ENCODE measurements around the gene TAS2R40.
"Not testable (repeated sequence)": the region's sequence is repeated elsewhere in the genome, so short reads cannot be mapped to it uniquely, and the experiment has no call there.

Gene TAS2R40

DNA sequence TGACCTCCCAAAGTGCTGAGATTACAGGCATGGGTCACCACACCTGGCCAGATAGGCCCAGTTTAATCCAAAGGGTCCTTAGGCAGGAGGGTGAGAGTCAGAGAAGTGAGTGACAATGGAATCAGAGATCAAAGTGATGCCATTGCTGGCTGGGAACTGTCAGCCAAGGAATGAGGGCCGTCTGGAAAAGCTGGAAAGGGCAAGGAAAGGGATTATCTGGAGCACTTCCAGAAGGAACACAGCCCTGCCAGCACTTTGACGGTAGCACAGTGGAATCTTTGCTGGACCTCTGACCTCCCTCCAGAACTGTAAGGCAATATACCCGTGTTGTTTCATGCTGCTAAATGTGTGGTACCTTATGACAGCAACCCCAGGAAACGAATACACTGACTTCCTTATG, 11.3 kb upstream of the TAS2R40 start:
- no peak overlapping the region for H3K27ac ChIP-seq (ENCODE audit: low read depth, low read length)

DNA sequence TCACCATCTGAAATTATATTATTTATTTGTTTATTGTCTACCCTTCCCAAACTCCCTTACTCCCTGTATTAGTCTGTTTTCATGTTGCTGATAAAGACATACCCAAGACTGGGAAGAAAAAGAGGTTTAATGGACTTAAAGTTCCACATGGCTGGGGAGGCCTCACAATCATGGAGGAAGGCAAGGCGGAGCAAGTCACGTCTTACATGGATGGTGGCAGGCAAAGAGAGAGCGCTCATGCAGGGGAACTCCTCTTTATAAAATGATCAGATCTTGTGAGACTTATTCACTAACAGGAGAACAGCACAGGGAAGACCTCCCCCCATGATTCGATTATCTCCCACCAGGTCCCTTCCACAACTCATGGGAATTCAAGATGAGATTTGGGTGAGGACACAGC, 8.4 kb upstream of the TAS2R40 start:
- H3K9ac ChIP-seq (ENCODE audit: low read length): not testable (repeated sequence)

More for the DNA sequence above, 11.3 kb upstream of the TAS2R40 start:
- H3K9me3 ChIP-seq (ENCODE audit: insufficient read depth, low read length): no peaks in the 10 kb centered on the region
- H2AFZ ChIP-seq (ENCODE audit: low read depth, low read length, severe bottlenecking): no peak overlapping the region
- no peaks in the 10 kb centered on the region for H3F3A ChIP-seq (ENCODE audit: insufficient read depth)
- H4K20me1 ChIP-seq (ENCODE audit: low read depth, low read length): no peaks in the 10 kb centered on the region
- TF ChIP-seq EZH2phosphoT487 (conservative IDR thresholded peaks at IDR 0.05; ENCODE audit: low read length): no peak
- TF ChIP-seq, protein P1, sequence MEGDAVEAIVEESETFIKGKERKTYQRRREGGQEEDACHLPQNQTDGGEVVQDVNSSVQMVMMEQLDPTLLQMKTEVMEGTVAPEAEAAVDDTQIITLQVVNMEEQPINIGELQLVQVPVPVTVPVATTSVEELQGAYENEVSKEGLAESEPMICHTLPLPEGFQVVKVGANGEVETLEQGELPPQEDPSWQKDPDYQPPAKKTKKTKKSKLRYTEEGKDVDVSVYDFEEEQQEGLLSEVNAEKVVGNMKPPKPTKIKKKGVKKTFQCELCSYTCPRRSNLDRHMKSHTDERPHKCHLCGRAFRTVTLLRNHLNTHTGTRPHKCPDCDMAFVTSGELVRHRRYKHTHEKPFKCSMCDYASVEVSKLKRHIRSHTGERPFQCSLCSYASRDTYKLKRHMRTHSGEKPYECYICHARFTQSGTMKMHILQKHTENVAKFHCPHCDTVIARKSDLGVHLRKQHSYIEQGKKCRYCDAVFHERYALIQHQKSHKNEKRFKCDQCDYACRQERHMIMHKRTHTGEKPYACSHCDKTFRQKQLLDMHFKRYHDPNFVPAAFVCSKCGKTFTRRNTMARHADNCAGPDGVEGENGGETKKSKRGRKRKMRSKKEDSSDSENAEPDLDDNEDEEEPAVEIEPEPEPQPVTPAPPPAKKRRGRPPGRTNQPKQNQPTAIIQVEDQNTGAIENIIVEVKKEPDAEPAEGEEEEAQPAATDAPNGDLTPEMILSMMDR (IDR thresholded peaks at IDR 0.05; ENCODE audit: insufficient read depth, low read length, poor library complexity, severe bottlenecking): no peak
- H3K9me2 ChIP-seq (replicated peaks; ENCODE audit: insufficient read depth, low read length): no peaks in the 10 kb centered on the region
- no peaks in the 10 kb centered on the region for H3K27me3 ChIP-seq (ENCODE audit: low read length)
- H3K79me2 ChIP-seq (ENCODE audit: insufficient read depth, low read length): no peaks in the 10 kb centered on the region
- no peaks in the 10 kb centered on the region for H3K36me3 ChIP-seq (ENCODE audit: low read length)
- H3K9ac ChIP-seq (ENCODE audit: low read length): no peak overlapping the region
- no peak overlapping the region for H3K4me3 ChIP-seq (ENCODE audit: insufficient read depth, low read length, poor library complexity, severe bottlenecking)
- no peak overlapping the region for H3K4me2 ChIP-seq (ENCODE audit: low read depth, low read length, poor library complexity, severe bottlenecking)

DNA sequence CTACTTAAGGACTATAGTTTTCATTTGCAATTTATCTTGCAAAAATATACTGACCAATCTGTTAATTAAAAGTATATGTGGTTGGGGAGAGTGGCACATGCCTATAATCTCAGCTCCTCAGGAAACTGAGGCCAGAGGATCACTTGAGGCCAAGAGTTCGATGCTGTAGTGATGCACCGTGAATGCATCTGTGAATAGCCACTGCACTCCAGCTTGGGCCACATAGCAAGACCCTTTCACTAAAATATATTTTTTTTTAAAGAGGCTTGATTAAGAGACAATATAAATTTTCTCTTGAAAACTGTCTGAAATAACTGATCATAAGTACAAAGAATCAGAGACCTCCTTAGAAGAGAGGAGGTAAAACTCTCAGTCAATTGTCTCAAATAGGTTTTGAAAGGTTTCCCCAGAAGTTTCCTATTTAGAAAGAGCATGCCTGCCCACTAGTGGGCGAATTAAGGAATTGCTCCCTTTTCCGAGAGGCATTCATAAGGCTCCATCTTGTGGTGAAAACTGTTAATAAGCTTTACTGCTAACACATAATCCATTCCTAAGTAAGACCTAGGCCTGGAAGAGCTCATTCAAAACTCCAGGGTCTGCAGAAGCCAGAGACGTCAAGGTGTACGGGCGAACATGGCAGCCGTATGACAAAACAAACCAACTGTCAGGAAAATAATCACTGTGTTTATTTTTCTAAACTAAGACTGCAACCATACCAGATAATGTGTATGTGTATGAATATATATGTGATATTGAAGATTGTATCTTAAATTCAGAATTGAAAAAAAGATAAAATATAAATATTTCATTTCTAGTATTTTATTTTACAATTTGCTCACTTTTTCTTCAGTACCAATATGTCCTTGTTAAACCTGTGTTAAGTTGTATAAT, 6.8 kb upstream of the TAS2R40 start:
- H3K9me2 ChIP-seq (replicated peaks; ENCODE audit: insufficient read depth, low read length): no peaks in the 10 kb centered on the region
- H2AFZ ChIP-seq (ENCODE audit: low read depth, low read length, severe bottlenecking): no peak overlapping the region
- H3K4me3 ChIP-seq (ENCODE audit: insufficient read depth, low read length, poor library complexity, severe bottlenecking): no peak overlapping the region
- no peak for TF ChIP-seq EZH2phosphoT487 (conservative IDR thresholded peaks at IDR 0.05; ENCODE audit: low read length)
- TF ChIP-seq, protein P1 (IDR thresholded peaks at IDR 0.05; ENCODE audit: insufficient read depth, low read length, poor library complexity, severe bottlenecking): peak; percentile 98
- H3K27ac ChIP-seq (ENCODE audit: low read depth, low read length): no peak overlapping the region
- no peaks in the 10 kb centered on the region for H3K36me3 ChIP-seq (ENCODE audit: low read length)
- no peaks in the 10 kb centered on the region for H3F3A ChIP-seq (ENCODE audit: insufficient read depth)
- H3K9me3 ChIP-seq (ENCODE audit: insufficient read depth, low read length): no peaks in the 10 kb centered on the region
- no peaks in the 10 kb centered on the region for H3K27me3 ChIP-seq (ENCODE audit: low read length)
- H3K79me2 ChIP-seq (ENCODE audit: insufficient read depth, low read length): no peaks in the 10 kb centered on the region
- no peaks in the 10 kb centered on the region for H4K20me1 ChIP-seq (ENCODE audit: low read depth, low read length)
- no peak overlapping the region for H3K9ac ChIP-seq (ENCODE audit: low read length)
- no peak overlapping the region for H3K4me2 ChIP-seq (ENCODE audit: low read depth, low read length, poor library complexity, severe bottlenecking)

More for the DNA sequence above, 8.4 kb upstream of the TAS2R40 start:
- H3K27ac ChIP-seq (ENCODE audit: low read depth, low read length); H3K36me3 ChIP-seq (ENCODE audit: low read length); H4K20me1 ChIP-seq (ENCODE audit: low read depth, low read length); H3K9me2 ChIP-seq (replicated peaks; ENCODE audit: insufficient read depth, low read length); H3K9me3 ChIP-seq (ENCODE audit: insufficient read depth, low read length); H3F3A ChIP-seq (ENCODE audit: insufficient read depth); H3K4me2 ChIP-seq (ENCODE audit: low read depth, low read length, poor library complexity, severe bottlenecking); H2AFZ ChIP-seq (ENCODE audit: low read depth, low read length, severe bottlenecking); H3K79me2 ChIP-seq (ENCODE audit: insufficient read depth, low read length); H3K4me3 ChIP-seq (ENCODE audit: insufficient read depth, low read length, poor library complexity, severe bottlenecking); H3K27me3 ChIP-seq (ENCODE audit: low read length): not testable (repeated sequence)

DNA sequence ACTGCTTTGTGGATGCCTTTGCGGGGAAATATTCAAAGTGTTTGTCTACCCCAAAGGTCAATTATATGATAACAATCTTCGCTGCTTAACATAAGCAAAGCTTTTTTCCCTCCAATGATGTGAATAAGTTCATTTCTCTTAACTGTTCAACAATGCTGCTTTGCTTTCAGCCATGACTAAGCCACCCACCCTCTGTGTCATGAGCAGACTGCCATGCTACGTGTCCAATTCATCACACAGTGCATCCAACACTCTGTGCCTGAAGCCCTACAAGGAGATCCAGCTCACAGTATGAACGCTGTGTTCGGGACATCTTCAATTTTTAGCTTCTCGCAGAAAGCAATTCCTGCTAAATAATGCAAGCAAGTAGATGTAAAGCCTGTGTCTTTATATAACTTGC, 5.7 kb upstream of the TAS2R40 start:
- Histone ChIP-seq H3K27me3 (ENCODE audit: low read length) (no peaks in the 10 kb centered on the region), H2AFZ (ENCODE audit: low read depth, low read length, severe bottlenecking) (no peak overlapping the region), H3K36me3 (ENCODE audit: low read length) (no peaks in the 10 kb centered on the region), H3K4me3 (ENCODE audit: insufficient read depth, low read length, poor library complexity, severe bottlenecking) (no peak overlapping the region), H3K27ac (ENCODE audit: low read depth, low read length) (no peak overlapping the region), H3K9me3 (ENCODE audit: insufficient read depth, low read length) (no peaks in the 10 kb centered on the region), H3K79me2 (ENCODE audit: insufficient read depth, low read length) (no peaks in the 10 kb centered on the region), H3K9ac (ENCODE audit: low read length) (no peak overlapping the region), H3F3A (ENCODE audit: insufficient read depth) (no peaks in the 10 kb centered on the region), H3K4me2 (ENCODE audit: low read depth, low read length, poor library complexity, severe bottlenecking) (no peak overlapping the region), H3K9me2 (replicated peaks; ENCODE audit: insufficient read depth, low read length) (no peaks in the 10 kb centered on the region), H4K20me1 (ENCODE audit: low read depth, low read length) (no peaks in the 10 kb centered on the region)
- TF ChIP-seq, protein P1 (IDR thresholded peaks at IDR 0.05; ENCODE audit: insufficient read depth, low read length, poor library complexity, severe bottlenecking): no peak
- TF ChIP-seq EZH2phosphoT487 (conservative IDR thresholded peaks at IDR 0.05; ENCODE audit: low read length): no peak
